ENCODE results near the gene NUDT3. TPM values are rescaled to one million over a fixed set of nuclear protein-coding genes. Genes with fewer than 3 reads are reported as not detected.
"Not testable (repeated sequence)": the region's sequence is repeated elsewhere in the genome, so short reads cannot be mapped to it uniquely, and the experiment has no call there.

Gene NUDT3
- total and polyA plus RNA-seq, 2 experiments from 2014 or later, result 12.1 to 31.1 TPM

- H3K27ac Mint-ChIP-seq; H3K4me3 Mint-ChIP-seq; DNase-seq (ENCODE audit: low spot score); H2AFZ ChIP-seq; H4K20me1 ChIP-seq (replicated peaks; ENCODE audit: insufficient read depth); ATAC-seq; H3K27ac ChIP-seq (ENCODE audit: low read depth); H3K36me3 Mint-ChIP-seq (ENCODE audit: low read depth); H3K79me2 ChIP-seq (replicated peaks; ENCODE audit: insufficient read depth); H3K4me2 ChIP-seq; H3K4me3 ChIP-seq; H3K27me3 ChIP-seq (ENCODE audit: insufficient read depth); H3K4me1 ChIP-seq (ENCODE audit: insufficient read depth); H3K9me2 ChIP-seq (ENCODE audit: insufficient read depth); H3K36me3 ChIP-seq (ENCODE audit: insufficient read depth); H3K9me3 Mint-ChIP-seq; H3K4me1 Mint-ChIP-seq; H3K27me3 Mint-ChIP-seq (ENCODE audit: insufficient read depth, low read depth, poor library complexity); H3F3A ChIP-seq (replicated peaks; ENCODE audit: low read depth): not testable (repeated sequence)
These were observed 15.4 kb upstream of the NUDT3 start for GRCh38 chr6:34407915-34408314.

GRCh38 chr6:34396518-34396917 lies 4.0 kb upstream of the NUDT3 start:
- H2AFZ ChIP-seq, result no peak overlapping the region
- no peaks in the 10 kb centered on the region for H3K27me3 ChIP-seq (ENCODE audit: insufficient read depth)
- H3K36me3 ChIP-seq (ENCODE audit: insufficient read depth), result no peaks in the 10 kb centered on the region; the same call in 1 of the 2 replicates
- H3K4me3 Mint-ChIP-seq, result no peak overlapping the region; the same call in 2 of the 3 replicates
- H3F3A ChIP-seq (replicated peaks; ENCODE audit: low read depth), result 0 out of 2 replicates have a peak, but pooled peaks cover 3% of the 10 kb centered on the region
- H3K27ac ChIP-seq (ENCODE audit: low read depth), result no peak overlapping the region
- peaks cover 1% of the 10 kb centered on the region; the same call in 1 of the 2 replicates for H3K79me2 ChIP-seq (replicated peaks; ENCODE audit: insufficient read depth)
- no peaks in the 10 kb centered on the region for H4K20me1 ChIP-seq (replicated peaks; ENCODE audit: insufficient read depth)
- H3K27ac Mint-ChIP-seq, result no peak overlapping the region
- peaks cover 8% of the 10 kb centered on the region for H3K36me3 Mint-ChIP-seq (ENCODE audit: low read depth)
- no peak for DNase-seq (ENCODE audit: low spot score)
- H3K4me1 ChIP-seq (ENCODE audit: insufficient read depth), result peaks cover 6% of the 10 kb centered on the region; the same call in 1 of the 2 replicates
- H3K27me3 Mint-ChIP-seq (ENCODE audit: insufficient read depth, low read depth, poor library complexity), result peaks cover 10% of the 10 kb centered on the region
- no peak overlapping the region for H3K4me3 ChIP-seq
- H3K4me1 Mint-ChIP-seq, result peaks cover 3% of the 10 kb centered on the region; the same call in 2 of the 3 replicates
- no peak overlapping the region for H3K4me2 ChIP-seq
- peaks cover 21% of the 10 kb centered on the region for H3K9me3 Mint-ChIP-seq
- no peak for ATAC-seq
- H3K9me2 ChIP-seq (ENCODE audit: insufficient read depth), result no peaks in the 10 kb centered on the region
- TF ChIP-seq STAT1 (IDR thresholded peaks at IDR 0.05; ENCODE audit: unreplicated experiment) (no peak), ZNF462 (CRISPR knock-in tag; IDR thresholded peaks at IDR 0.05) (no peak), CTCF (conservative IDR thresholded peaks at IDR 0.05; ENCODE audit: low read depth in 2 of 2) (no peak), ETS1 (IDR thresholded peaks at IDR 0.05) (no peak), NANOG (IDR thresholded peaks at IDR 0.05; ENCODE audit: borderline replicate concordance) (no peak), ZNF114 (CRISPR knock-in tag; IDR thresholded peaks at IDR 0.05) (no peak), REST (IDR thresholded peaks at IDR 0.05; ENCODE audit: unreplicated experiment) (no peak), CREB1 (CRISPR knock-in tag; IDR thresholded peaks at IDR 0.05; ENCODE audit: low read depth) (no peak), EZH2 (IDR thresholded peaks at IDR 0.05; ENCODE audit: low read depth, unreplicated experiment) (no peak), EZH2phosphoT487 (IDR thresholded peaks at IDR 0.05; ENCODE audit: unreplicated experiment) (no peak)
